PC-3 (cell line): Measurements from ENCODE around the gene DGLUCY. TPM values are rescaled to one million over a fixed set of nuclear protein-coding genes. Genes with fewer than 3 reads are reported as not detected.
"Not testable (repeated sequence)": the region's sequence is repeated elsewhere in the genome, so short reads cannot be mapped to it uniquely, and the experiment has no call there.

Experiments used
- ATAC-seq: fragments of 200-7000 bp; cut with Tn5 transposase; 2 replicates; pipeline ENCODE4 v1.9.1; 2020; ENCODE audit warnings: mild to moderate bottlenecking, moderate library complexity
- BruUV-seq: library from RNA; stranded (reverse); fragments of 400-500 nt; replicated peaks from 2 replicates; lab custom pipeline; 2021; lab: Mats Ljungman, UMichigan
- CTCF ChIA-PET: fragments of 300-600 bp; sonication (Branson Sonifier 250); formaldehyde crosslinking; loops from one replicate; lab custom pipeline; 2022; ENCODE audit warnings: antibody characterized with exemption; lab: Charles Lee
- POLR2A ChIA-PET: fragments of 300-600 bp; sonication (Branson Sonifier 250); formaldehyde crosslinking; loops from one replicate; lab custom pipeline; 2022; ENCODE audit warnings: antibody characterized with exemption; ENCODE audit not compliant: unreplicated experiment; lab: Charles Lee
- DNase-seq: peaks from one replicate; pipeline ENCODE4 v3.0.0-alpha.2; 2015
- H2AFZ ChIP-seq: fragments of 300-600 bp; sonication (generic); 2 replicates; pipeline ENCODE4 v1.6.0; 2016; ENCODE audit warnings: antibody characterized with exemption, low read length
- H3F3A ChIP-seq: fragments of 300-600 bp; sonication (generic); one replicate; pipeline ENCODE4 v1.6.0; 2017; ENCODE audit warnings: antibody characterized with exemption, low read length, control low read depth, mild to moderate bottlenecking; ENCODE audit not compliant: unreplicated experiment
- H3K27ac ChIP-seq: fragments of 300-600 bp; sonication (generic); 2 replicates; pipeline ENCODE4 v1.5.1; 2016; ENCODE audit warnings: mild to moderate bottlenecking, low read length
- H3K27me3 ChIP-seq: fragments of 300-600 bp; sonication (generic); 2 replicates; pipeline ENCODE4 v1.6.1; 2016; ENCODE audit warnings: low read length, mixed read lengths
- H3K36me3 ChIP-seq: fragments of 300-600 bp; sonication (generic); 2 replicates; pipeline ENCODE4 v1.6.1; 2016; ENCODE audit warnings: low read depth, mixed run types, low read length, mixed read lengths
- H3K4me1 ChIP-seq: fragments of 300-600 bp; sonication (generic); 2 replicates; pipeline ENCODE4 v1.5.1; 2016; ENCODE audit warnings: low read length; ENCODE audit not compliant: insufficient read depth
- H3K4me2 ChIP-seq: fragments of 300-600 bp; sonication (generic); 2 replicates; pipeline ENCODE4 v1.6.0; 2016; ENCODE audit warnings: low read length
- H3K4me3 ChIP-seq: fragments of 300-600 bp; sonication (generic); 2 replicates; pipeline ENCODE4 v1.5.1; 2016; ENCODE audit warnings: mild to moderate bottlenecking, low read length, mixed read lengths
- H3K79me2 ChIP-seq: fragments of 300-600 bp; sonication (generic); 2 replicates; pipeline ENCODE4 v1.6.1; 2017; ENCODE audit warnings: low read length, mixed read lengths
- H3K9ac ChIP-seq: fragments of 300-600 bp; sonication (generic); 2 replicates; pipeline ENCODE4 v1.6.0; 2016; ENCODE audit warnings: mild to moderate bottlenecking, low read length
- H3K9me2 ChIP-seq: fragments of 300-600 bp; sonication (generic); replicated peaks from 2 replicates; pipeline ENCODE4 v1.6.1; 2016; ENCODE audit warnings: mixed run types, low read length, mixed read lengths
- H3K9me3 ChIP-seq: fragments of 300-600 bp; sonication (generic); 2 replicates; pipeline ENCODE4 v1.6.1; 2016; ENCODE audit warnings: low read length, mixed read lengths
- H4K20me1 ChIP-seq: fragments of 300-600 bp; sonication (generic); 2 replicates; pipeline ENCODE4 v1.6.1; 2016; ENCODE audit warnings: low read length, mixed read lengths
- CTCF ChIP-seq: fragments of 300-600 bp; sonication (generic); conservative IDR thresholded peaks from 2 replicates; pipeline ENCODE4 v1.5.1; 2017; ENCODE audit warnings: antibody characterized with exemption, low read depth, mild to moderate bottlenecking, low read length
- EZH2 ChIP-seq: fragments of 300-600 bp; sonication (generic); IDR thresholded peaks from one replicate; pipeline ENCODE4 v1.6.1; 2017; ENCODE audit warnings: antibody characterized with exemption, mild to moderate bottlenecking, low read length; ENCODE audit not compliant: unreplicated experiment
- EZH2phosphoT487 ChIP-seq: fragments of 300-600 bp; sonication (generic); IDR thresholded peaks from 2 replicates; pipeline ENCODE4 v1.6.1; 2018; ENCODE audit warnings: mild to moderate bottlenecking, antibody characterized with exemption, low read length, borderline replicate concordance
- intact Hi-C: fragments of 100-400 bp; cut with micrococcal nuclease; formaldehyde crosslinking; loops from 2 replicates; pipeline ENCODE4 v1.9.0; 2023
- total RNA-seq: library from RNA; depleted of rRNA; stranded (reverse); fragments of >200 nt; gene quantifications from 2 replicates; pipeline ENCODE4 v1.2.3, GENCODE V29; 2014

The DGLUCY gene
- total RNA-seq, 1 experiment from 2014 or later, result 0.84 TPM

GRCh38 chr14:91094772-91095171, 19.1 kb upstream of the DGLUCY start:
- peaks cover 3% of the 10 kb centered on the region; the same call in 1 of the 2 replicates for H3K27me3 ChIP-seq
- ATAC-seq (no peak), DNase-seq (no peak)
- no peaks in the 10 kb centered on the region for H3K36me3 ChIP-seq
- no peak overlapping the region for H3K27ac ChIP-seq
- CTCF ChIA-PET, result no interaction called here
- H3K4me3 ChIP-seq, result no peak overlapping the region
- H3K4me2 ChIP-seq, result no peak overlapping the region
- no peak overlapping the region for H2AFZ ChIP-seq
- TF ChIP-seq EZH2phosphoT487 (no peak), CTCF (no peak), EZH2 (no peak)
- no peaks in the 10 kb centered on the region for H3K79me2 ChIP-seq
- H3K4me1 ChIP-seq, result no peaks in the 10 kb centered on the region
- H3K9ac ChIP-seq, result no peak overlapping the region
- no TSS peak for BruUV-seq
- intact Hi-C loops, result no loop called here
- no peaks in the 10 kb centered on the region for H3K9me3 ChIP-seq
- H3F3A ChIP-seq, result no peaks in the 10 kb centered on the region
- POLR2A ChIA-PET, result no interaction called here
- H3K9me2 ChIP-seq, result no peaks in the 10 kb centered on the region
- no peaks in the 10 kb centered on the region for H4K20me1 ChIP-seq

DNA sequence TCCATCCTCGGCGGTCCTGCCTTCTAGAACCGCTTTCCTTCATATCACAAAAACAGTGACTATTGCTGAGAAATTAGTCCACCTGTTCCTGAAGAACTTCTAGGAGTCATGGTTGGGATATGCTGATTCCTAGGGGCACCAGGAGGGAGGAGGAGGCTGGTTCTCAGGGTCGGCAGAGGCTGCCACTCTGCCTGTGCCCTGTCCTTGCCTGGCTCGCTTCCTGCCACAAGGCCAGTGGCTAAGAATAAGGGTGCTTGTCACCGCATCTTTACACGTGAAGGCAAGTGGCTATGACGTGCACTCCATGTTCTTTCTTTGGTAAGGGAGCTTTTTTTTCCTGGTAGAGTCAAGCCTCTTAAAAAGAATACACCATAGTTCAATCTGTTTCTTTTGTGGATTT, 18.7 kb upstream of the DGLUCY start:
- Histone ChIP-seq H4K20me1 (no peaks in the 10 kb centered on the region), H3K9ac (no peak overlapping the region), H3K4me3 (no peak overlapping the region), H3K9me2 (no peaks in the 10 kb centered on the region), H3K36me3 (no peaks in the 10 kb centered on the region), H3K4me2 (no peak overlapping the region), H3K4me1 (no peaks in the 10 kb centered on the region), H3K79me2 (no peaks in the 10 kb centered on the region), H3K27me3 (peaks cover 3% of the 10 kb centered on the region; the same call in 1 of the 2 replicates), H3K27ac (no peak overlapping the region), H3F3A (no peaks in the 10 kb centered on the region), H3K9me3 (no peaks in the 10 kb centered on the region), H2AFZ (no peak overlapping the region)
- intact Hi-C loops, result no loop called here
- no peak for ATAC-seq
- BruUV-seq, result no TSS peak
- POLR2A ChIA-PET, result no interaction called here
- CTCF ChIA-PET, result no interaction called here
- TF ChIP-seq EZH2 (no peak), EZH2phosphoT487 (no peak), CTCF (no peak)
- DNase-seq, result no peak

DNA sequence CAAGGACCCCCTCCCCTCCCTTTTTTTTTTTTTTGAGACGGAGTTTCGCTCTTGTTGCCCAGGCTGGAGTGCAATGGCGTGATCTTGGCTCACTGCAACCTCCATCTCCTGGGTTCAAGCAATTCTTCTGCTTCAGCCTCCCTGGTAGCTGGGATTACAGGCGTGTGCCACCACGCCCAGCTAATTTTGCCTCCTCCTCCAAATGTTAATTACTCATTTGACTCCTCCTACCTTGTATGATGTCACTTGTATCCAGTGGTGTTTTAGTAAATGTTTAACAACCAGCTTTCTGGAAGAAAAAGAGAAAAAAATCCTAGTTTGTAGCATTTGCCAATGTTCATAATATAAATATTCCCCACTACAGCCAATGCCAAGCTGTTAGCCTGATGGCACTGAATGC, 16.2 kb upstream of the DGLUCY start:
- intact Hi-C loops, DNase-seq, H4K20me1 ChIP-seq, H3K27ac ChIP-seq, CTCF ChIA-PET, H3K36me3 ChIP-seq, H3K4me1 ChIP-seq, H3K79me2 ChIP-seq, BruUV-seq, H3F3A ChIP-seq, H3K4me2 ChIP-seq, H3K9me2 ChIP-seq, H3K27me3 ChIP-seq, ATAC-seq, H3K9me3 ChIP-seq, H3K4me3 ChIP-seq, H2AFZ ChIP-seq, H3K9ac ChIP-seq: not testable (repeated sequence)
- POLR2A ChIA-PET, result interaction anchor here (0.6 kb wide), 2 partner anchors 19 to 76 kb away, joined by 3 to 11 read pairs; no protein-coding TSS in a partner anchor
